A549 (cell line): Measurements from ENCODE around the gene CCDC9. TPM values are rescaled to one million over a fixed set of nuclear protein-coding genes. Genes with fewer than 3 reads are reported as not detected.

Experiments used
- BHLHE40 ChIP-seq: IDR thresholded peaks from 2 replicates; pipeline ENCODE4 v1.6.1; 2012; ENCODE audit warnings: low read depth, low read length, inconsistent platforms
- CEBPB ChIP-seq, 2 experiments: fragments of >200 bp in 1 of 2; sonication (Bioruptor Twin) in 1 of 2; formaldehyde crosslinking in 1 of 2; IDR thresholded peaks; 2 replicates each; pipeline ENCODE4 v1.6.1; 2012 to 2016
- ESRRA ChIP-seq: fragments of 150-350 bp; IDR thresholded peaks from 2 replicates; pipeline ENCODE4 v1.6.1; 2014; ENCODE audit warnings: mild to moderate bottlenecking, low read length, borderline replicate concordance
- HDAC2 ChIP-seq: fragments of 200-600 bp; sonication (generic); IDR thresholded peaks from 2 replicates; pipeline ENCODE4 v1.6.1; 2016
- HOXB13 ChIP-seq: fragments of 250-450 bp; sonication (Bioruptor Pico); IDR thresholded peaks from 2 replicates; pipeline ENCODE4 v1.5.0; 2020; ENCODE audit warnings: low read depth, mild to moderate bottlenecking, moderate library complexity
- HOXB5 ChIP-seq: fragments of 250-450 bp; sonication (Bioruptor Pico); IDR thresholded peaks from 2 replicates; pipeline ENCODE4 v1.5.0; 2020; ENCODE audit warnings: mild to moderate bottlenecking, moderate library complexity
- KDM5A ChIP-seq: fragments of 200-600 bp; sonication (generic); IDR thresholded peaks from 2 replicates; pipeline ENCODE4 v1.6.1; 2016; ENCODE audit warnings: antibody characterized with exemption, mild to moderate bottlenecking
- MAFK ChIP-seq: fragments of 450-650 bp; IDR thresholded peaks from 2 replicates; pipeline ENCODE4 v1.6.1; 2014; ENCODE audit not compliant: partially characterized antibody
- RAD21 ChIP-seq, 2 experiments: fragments of >200 bp in 1 of 2; sonication (Bioruptor Twin) in 1 of 2; formaldehyde crosslinking in 1 of 2; IDR thresholded peaks in 1 of 2; conservative IDR thresholded peaks in 1 of 2; 2 replicates in 1 of 2; 3 replicates in 1 of 2; pipeline ENCODE4 v1.6.1; 2012 to 2018; ENCODE audit warnings: inconsistent platforms in 1 of 2
- RARB ChIP-seq: fragments of 250-450 bp; sonication (Bioruptor Pico); IDR thresholded peaks from 2 replicates; pipeline ENCODE4 v1.8.0; 2021; ENCODE audit warnings: mild to moderate bottlenecking, moderate library complexity
- RCOR1 ChIP-seq: fragments of 150-350 bp; IDR thresholded peaks from 2 replicates; pipeline ENCODE4 v1.6.1; 2014; ENCODE audit warnings: antibody characterized with exemption, low read length, low read depth
- RFX5 ChIP-seq: fragments of 450-650 bp; IDR thresholded peaks from 2 replicates; pipeline ENCODE4 v1.7.1; 2014; ENCODE audit warnings: antibody characterized with exemption, mild to moderate bottlenecking, moderate library complexity
- SREBF2 ChIP-seq: fragments of 450-650 bp; IDR thresholded peaks from 2 replicates; pipeline ENCODE4 v1.6.1; 2014; ENCODE audit warnings: mild to moderate bottlenecking, moderate library complexity
- TFCP2L1 ChIP-seq: fragments of 250-450 bp; sonication (Bioruptor Pico); IDR thresholded peaks from 2 replicates; pipeline ENCODE4 v1.5.0; 2021; ENCODE audit warnings: mild to moderate bottlenecking
- TP53 ChIP-seq: fragments of 250-450 bp; sonication (Bioruptor Pico); IDR thresholded peaks from 2 replicates; pipeline ENCODE4 v1.5.0; 2021; ENCODE audit warnings: mild to moderate bottlenecking, moderate library complexity
- ZC3H11A ChIP-seq: fragments of 450-650 bp; IDR thresholded peaks from 2 replicates; pipeline ENCODE4 v1.6.1; 2014; ENCODE audit warnings: antibody characterized with exemption, mild to moderate bottlenecking
- ZNF302 ChIP-seq: fragments of 250-450 bp; sonication (Bioruptor Pico); IDR thresholded peaks from 2 replicates; pipeline ENCODE4 v1.9.0; 2021; ENCODE audit warnings: inconsistent platforms, mild to moderate bottlenecking, moderate library complexity
- polyA plus RNA-seq, 4 experiments: library from polyadenylated mRNA; depleted of rRNA in 3 of 4; stranded (reverse); fragments of >200 nt; fragmentation: RNase III in 1 of 4; extraction: RNeasy Plus Mini Kit Qiagen cat#74134 plus additional on column Dnase treatment in 1 of 4; gene quantifications; 2 replicates in 3 of 4; 3 replicates in 1 of 4; pipeline ENCODE4 v1.2.3, GENCODE V29; 2011 to 2017
- TF ChIP-seq, protein P1 (sequence below): fragments of 200-600 bp; sonication (generic); IDR thresholded peaks from 2 replicates; pipeline ENCODE4 v1.6.1; 2016; ENCODE audit warnings: antibody characterized with exemption, mild to moderate bottlenecking, moderate library complexity
- TF ChIP-seq, protein P2 (sequence below): fragments of 450-650 bp; IDR thresholded peaks from 2 replicates; pipeline ENCODE4 v1.6.1; 2014; ENCODE audit warnings: antibody characterized with exemption
- TF ChIP-seq, protein P3 (sequence below): IDR thresholded peaks from 2 replicates; pipeline ENCODE4 v1.6.1; 2012
- TF ChIP-seq, protein P4 (sequence below): fragments of >200 bp; sonication (Bioruptor Twin); formaldehyde crosslinking; IDR thresholded peaks from 2 replicates; pipeline ENCODE4 v1.6.1; 2016
- TF ChIP-seq, protein P5 (sequence below): IDR thresholded peaks from 2 replicates; pipeline ENCODE4 v1.6.1; 2012; ENCODE audit warnings: low read depth, borderline replicate concordance
- TF ChIP-seq, protein P6 (sequence below): fragments of 150-350 bp; IDR thresholded peaks from 2 replicates; pipeline ENCODE4 v1.6.1; 2014; ENCODE audit warnings: low read depth, mild to moderate bottlenecking, low read length
- TF ChIP-seq, protein P7 (sequence below): fragments of 250-450 bp; sonication (Bioruptor Pico); IDR thresholded peaks from 2 replicates; pipeline ENCODE4 v1.5.0; 2021; ENCODE audit warnings: mild to moderate bottlenecking, moderate library complexity, borderline replicate concordance

The CCDC9 gene
- polyA plus RNA-seq, 2 of the 4 experiments (the other 2 are of a cell fraction) = 9.4 to 24.6 TPM

DNA sequence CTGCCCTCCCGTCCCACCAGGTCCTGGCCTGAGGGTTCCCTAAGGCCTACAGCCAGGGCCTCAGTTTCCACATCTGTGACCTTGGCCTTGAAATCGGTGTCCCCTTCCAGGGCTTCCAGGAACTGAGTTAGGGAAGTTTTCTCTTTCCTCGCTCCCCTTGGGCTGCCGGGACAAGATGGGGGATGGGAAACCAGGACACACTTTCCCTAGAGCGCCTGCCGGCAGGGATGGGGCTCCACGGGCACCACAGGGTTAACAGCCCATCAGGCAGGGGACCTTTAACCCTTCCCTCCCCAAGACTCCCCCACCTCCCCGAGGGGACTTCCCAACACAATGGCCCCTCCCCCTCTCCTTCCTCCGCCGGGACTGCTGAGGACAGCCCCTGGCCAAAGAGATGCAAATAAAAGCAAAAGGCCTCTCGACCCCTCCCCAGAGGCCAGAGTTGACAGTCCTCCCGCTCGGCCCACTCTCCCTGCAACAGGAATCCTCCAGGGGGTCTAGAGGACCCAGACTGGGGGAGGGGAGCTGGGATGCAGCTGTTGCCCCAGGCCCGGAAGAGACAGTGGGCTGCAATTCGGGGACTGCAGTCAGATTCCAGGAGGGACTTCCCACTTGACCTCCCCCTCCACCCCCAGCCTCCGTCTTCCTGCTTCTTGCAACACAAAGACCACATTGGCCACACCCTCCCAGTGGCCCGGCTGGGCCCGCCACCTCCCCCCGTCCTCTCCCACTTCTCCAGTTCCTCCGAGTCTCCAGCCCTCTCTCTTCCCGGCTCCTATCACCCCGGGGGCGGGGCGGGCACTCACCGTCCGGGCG lies 28.8 kb upstream of the CCDC9 start (continued):
- TF ChIP-seq, protein P1, sequence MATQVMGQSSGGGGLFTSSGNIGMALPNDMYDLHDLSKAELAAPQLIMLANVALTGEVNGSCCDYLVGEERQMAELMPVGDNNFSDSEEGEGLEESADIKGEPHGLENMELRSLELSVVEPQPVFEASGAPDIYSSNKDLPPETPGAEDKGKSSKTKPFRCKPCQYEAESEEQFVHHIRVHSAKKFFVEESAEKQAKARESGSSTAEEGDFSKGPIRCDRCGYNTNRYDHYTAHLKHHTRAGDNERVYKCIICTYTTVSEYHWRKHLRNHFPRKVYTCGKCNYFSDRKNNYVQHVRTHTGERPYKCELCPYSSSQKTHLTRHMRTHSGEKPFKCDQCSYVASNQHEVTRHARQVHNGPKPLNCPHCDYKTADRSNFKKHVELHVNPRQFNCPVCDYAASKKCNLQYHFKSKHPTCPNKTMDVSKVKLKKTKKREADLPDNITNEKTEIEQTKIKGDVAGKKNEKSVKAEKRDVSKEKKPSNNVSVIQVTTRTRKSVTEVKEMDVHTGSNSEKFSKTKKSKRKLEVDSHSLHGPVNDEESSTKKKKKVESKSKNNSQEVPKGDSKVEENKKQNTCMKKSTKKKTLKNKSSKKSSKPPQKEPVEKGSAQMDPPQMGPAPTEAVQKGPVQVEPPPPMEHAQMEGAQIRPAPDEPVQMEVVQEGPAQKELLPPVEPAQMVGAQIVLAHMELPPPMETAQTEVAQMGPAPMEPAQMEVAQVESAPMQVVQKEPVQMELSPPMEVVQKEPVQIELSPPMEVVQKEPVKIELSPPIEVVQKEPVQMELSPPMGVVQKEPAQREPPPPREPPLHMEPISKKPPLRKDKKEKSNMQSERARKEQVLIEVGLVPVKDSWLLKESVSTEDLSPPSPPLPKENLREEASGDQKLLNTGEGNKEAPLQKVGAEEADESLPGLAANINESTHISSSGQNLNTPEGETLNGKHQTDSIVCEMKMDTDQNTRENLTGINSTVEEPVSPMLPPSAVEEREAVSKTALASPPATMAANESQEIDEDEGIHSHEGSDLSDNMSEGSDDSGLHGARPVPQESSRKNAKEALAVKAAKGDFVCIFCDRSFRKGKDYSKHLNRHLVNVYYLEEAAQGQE = no peak; the same call in 1 of the 2 replicates
- TF ChIP-seq RCOR1 (peak; percentile 94; the same call in 1 of the 2 replicates), RARB (CRISPR knock-in tag) (peak; percentile 85), HOXB13 (no peak), ZC3H11A (no peak), TP53 (CRISPR knock-in tag) (no peak), ZNF302 (CRISPR knock-in tag) (no peak), CEBPB (IDR thresholded peaks at IDR 0.05) (peak; percentile 92 to 96), ESRRA (peak; percentile 12; the same call in 1 of the 2 replicates), BHLHE40 (peak; percentile 7; the same call in 1 of the 2 replicates), KDM5A (no peak), SREBF2 (no peak), RAD21 (conservative IDR thresholded peaks at IDR 0.05 in 1 of 2, IDR thresholded peaks at IDR 0.05 in 1 of 2) (no peak), RFX5 (no peak), TFCP2L1 (CRISPR knock-in tag) (peak; percentile 90; the same call in 1 of the 2 replicates), MAFK (no peak), HOXB5 (0 out of 2 replicates have a peak, but pooled peaks have one; percentile 10), HDAC2 (peak; percentile 93)
- TF ChIP-seq, protein P2, sequence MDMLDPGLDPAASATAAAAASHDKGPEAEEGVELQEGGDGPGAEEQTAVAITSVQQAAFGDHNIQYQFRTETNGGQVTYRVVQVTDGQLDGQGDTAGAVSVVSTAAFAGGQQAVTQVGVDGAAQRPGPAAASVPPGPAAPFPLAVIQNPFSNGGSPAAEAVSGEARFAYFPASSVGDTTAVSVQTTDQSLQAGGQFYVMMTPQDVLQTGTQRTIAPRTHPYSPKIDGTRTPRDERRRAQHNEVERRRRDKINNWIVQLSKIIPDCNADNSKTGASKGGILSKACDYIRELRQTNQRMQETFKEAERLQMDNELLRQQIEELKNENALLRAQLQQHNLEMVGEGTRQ = no peak
- TF ChIP-seq, protein P3, sequence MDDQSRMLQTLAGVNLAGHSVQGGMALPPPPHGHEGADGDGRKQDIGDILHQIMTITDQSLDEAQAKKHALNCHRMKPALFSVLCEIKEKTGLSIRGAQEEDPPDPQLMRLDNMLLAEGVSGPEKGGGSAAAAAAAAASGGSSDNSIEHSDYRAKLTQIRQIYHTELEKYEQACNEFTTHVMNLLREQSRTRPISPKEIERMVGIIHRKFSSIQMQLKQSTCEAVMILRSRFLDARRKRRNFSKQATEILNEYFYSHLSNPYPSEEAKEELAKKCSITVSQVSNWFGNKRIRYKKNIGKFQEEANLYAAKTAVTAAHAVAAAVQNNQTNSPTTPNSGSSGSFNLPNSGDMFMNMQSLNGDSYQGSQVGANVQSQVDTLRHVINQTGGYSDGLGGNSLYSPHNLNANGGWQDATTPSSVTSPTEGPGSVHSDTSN = peak; percentile 76
- TF ChIP-seq, protein P4, sequence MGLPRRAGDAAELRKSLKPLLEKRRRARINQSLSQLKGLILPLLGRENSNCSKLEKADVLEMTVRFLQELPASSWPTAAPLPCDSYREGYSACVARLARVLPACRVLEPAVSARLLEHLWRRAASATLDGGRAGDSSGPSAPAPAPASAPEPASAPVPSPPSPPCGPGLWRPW = 0 out of 2 replicates have a peak, but pooled peaks have one; percentile 33
- TF ChIP-seq, protein P5, sequence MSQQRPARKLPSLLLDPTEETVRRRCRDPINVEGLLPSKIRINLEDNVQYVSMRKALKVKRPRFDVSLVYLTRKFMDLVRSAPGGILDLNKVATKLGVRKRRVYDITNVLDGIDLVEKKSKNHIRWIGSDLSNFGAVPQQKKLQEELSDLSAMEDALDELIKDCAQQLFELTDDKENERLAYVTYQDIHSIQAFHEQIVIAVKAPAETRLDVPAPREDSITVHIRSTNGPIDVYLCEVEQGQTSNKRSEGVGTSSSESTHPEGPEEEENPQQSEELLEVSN = 0 out of 2 replicates have a peak, but pooled peaks have one; percentile 32
- TF ChIP-seq, protein P6, sequence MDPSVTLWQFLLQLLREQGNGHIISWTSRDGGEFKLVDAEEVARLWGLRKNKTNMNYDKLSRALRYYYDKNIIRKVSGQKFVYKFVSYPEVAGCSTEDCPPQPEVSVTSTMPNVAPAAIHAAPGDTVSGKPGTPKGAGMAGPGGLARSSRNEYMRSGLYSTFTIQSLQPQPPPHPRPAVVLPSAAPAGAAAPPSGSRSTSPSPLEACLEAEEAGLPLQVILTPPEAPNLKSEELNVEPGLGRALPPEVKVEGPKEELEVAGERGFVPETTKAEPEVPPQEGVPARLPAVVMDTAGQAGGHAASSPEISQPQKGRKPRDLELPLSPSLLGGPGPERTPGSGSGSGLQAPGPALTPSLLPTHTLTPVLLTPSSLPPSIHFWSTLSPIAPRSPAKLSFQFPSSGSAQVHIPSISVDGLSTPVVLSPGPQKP = no peak
- TF ChIP-seq, protein P7, sequence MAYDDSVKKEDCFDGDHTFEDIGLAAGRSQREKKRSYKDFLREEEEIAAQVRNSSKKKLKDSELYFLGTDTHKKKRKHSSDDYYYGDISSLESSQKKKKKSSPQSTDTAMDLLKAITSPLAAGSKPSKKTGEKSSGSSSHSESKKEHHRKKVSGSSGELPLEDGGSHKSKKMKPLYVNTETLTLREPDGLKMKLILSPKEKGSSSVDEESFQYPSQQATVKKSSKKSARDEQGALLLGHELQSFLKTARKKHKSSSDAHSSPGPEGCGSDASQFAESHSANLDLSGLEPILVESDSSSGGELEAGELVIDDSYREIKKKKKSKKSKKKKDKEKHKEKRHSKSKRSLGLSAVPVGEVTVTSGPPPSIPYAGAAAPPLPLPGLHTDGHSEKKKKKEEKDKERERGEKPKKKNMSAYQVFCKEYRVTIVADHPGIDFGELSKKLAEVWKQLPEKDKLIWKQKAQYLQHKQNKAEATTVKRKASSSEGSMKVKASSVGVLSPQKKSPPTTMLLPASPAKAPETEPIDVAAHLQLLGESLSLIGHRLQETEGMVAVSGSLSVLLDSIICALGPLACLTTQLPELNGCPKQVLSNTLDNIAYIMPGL (CRISPR knock-in tag) = no peak
